Astrocyte (in vitro differentiated cells and primary cell): ENCODE measurements around the gene STRN3.

ENCODE experiments used
- EZH2 ChIP-seq: IDR thresholded peaks from 2 replicates; pipeline ENCODE4 v1.6.1; 2012; ENCODE audit warnings: mild to moderate bottlenecking, low read length, inconsistent platforms; ENCODE audit not compliant: insufficient read depth
- TF ChIP-seq, protein P1 (sequence below): IDR thresholded peaks from 2 replicates; pipeline ENCODE4 v1.5.1; 2011; ENCODE audit warnings: low read depth, mild to moderate bottlenecking, inconsistent platforms, low read length, moderate library complexity; ENCODE audit not compliant: insufficient read depth

DNA sequence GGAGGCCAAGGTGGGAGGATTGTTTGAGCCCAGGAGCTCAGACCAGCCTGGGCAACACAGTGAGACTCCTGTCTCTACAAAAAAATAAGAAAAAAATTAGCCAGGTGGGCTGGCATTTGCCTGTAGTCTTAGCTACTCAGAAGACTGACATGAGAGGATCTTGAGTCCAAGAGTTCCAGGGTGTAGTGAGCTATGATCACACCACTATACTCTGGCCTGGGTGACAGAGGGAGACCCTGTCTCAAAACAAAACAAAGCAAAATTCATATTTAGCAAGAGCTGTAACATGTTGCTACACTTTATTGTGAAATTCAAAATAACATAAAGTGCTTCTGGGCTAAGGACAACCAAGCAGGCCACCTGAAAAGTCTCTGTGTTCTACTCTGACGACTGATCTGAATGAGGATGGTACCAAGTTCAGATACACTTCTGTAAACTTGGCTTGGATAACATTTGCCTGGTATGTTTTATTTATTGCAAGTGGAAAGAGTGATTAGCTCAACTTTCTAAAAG is 11.6 kb upstream of the STRN3 start:
- no peak for TF ChIP-seq EZH2
- TF ChIP-seq, protein P1, sequence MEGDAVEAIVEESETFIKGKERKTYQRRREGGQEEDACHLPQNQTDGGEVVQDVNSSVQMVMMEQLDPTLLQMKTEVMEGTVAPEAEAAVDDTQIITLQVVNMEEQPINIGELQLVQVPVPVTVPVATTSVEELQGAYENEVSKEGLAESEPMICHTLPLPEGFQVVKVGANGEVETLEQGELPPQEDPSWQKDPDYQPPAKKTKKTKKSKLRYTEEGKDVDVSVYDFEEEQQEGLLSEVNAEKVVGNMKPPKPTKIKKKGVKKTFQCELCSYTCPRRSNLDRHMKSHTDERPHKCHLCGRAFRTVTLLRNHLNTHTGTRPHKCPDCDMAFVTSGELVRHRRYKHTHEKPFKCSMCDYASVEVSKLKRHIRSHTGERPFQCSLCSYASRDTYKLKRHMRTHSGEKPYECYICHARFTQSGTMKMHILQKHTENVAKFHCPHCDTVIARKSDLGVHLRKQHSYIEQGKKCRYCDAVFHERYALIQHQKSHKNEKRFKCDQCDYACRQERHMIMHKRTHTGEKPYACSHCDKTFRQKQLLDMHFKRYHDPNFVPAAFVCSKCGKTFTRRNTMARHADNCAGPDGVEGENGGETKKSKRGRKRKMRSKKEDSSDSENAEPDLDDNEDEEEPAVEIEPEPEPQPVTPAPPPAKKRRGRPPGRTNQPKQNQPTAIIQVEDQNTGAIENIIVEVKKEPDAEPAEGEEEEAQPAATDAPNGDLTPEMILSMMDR: no peak
